Adrenal gland (tissue), 5 donors: ENCODE results near the gene B4GALT6.

Source experiments
- POLR2A ChIP-seq, 2 donors: fragments of 450-650 bp; IDR thresholded peaks; one replicate each; pipeline ENCODE4 v1.6.1; 2017; ENCODE audit warnings: antibody characterized with exemption in 2 of 2, mild to moderate bottlenecking in 2 of 2, moderate library complexity in 1 of 2
- TF ChIP-seq, protein P1 (sequence below), 6 experiments: fragments of 450-650 bp in 4 of 6; fragments of 200-600 bp in 2 of 6; sonication (generic) in 1 of 6; IDR thresholded peaks; 1 replicate in 5 of 6; 2 replicates in 1 of 6; pipeline versions ENCODE4 v1.5.1 to v1.8.0; 2016 to 2021; ENCODE audit warnings: antibody characterized with exemption in 6 of 6, mild to moderate bottlenecking in 2 of 6, moderate library complexity in 1 of 6
- donor health status: DM: no; HTN: no; CAD: no.

- TF ChIP-seq, protein P1, sequence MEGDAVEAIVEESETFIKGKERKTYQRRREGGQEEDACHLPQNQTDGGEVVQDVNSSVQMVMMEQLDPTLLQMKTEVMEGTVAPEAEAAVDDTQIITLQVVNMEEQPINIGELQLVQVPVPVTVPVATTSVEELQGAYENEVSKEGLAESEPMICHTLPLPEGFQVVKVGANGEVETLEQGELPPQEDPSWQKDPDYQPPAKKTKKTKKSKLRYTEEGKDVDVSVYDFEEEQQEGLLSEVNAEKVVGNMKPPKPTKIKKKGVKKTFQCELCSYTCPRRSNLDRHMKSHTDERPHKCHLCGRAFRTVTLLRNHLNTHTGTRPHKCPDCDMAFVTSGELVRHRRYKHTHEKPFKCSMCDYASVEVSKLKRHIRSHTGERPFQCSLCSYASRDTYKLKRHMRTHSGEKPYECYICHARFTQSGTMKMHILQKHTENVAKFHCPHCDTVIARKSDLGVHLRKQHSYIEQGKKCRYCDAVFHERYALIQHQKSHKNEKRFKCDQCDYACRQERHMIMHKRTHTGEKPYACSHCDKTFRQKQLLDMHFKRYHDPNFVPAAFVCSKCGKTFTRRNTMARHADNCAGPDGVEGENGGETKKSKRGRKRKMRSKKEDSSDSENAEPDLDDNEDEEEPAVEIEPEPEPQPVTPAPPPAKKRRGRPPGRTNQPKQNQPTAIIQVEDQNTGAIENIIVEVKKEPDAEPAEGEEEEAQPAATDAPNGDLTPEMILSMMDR (IDR thresholded peaks at IDR 0.05), result no peak
- no peak for TF ChIP-seq POLR2A (IDR thresholded peaks at IDR 0.05)
Measured at GRCh38 chr18:31591113-31591512, 93.3 kb downstream of the B4GALT6 start.
